ENCODE results near the gene VAV2.

- TF ChIP-seq CTCF (IDR thresholded peaks at IDR 0.05) (no peak), POLR2AphosphoS5 (IDR thresholded peaks at IDR 0.05; ENCODE audit: low read depth, low read length) (no peak), SIN3A (IDR thresholded peaks at IDR 0.05; ENCODE audit: borderline replicate concordance, insufficient read depth, low read depth, low read length) (no peak)
Measured at GRCh38 chr9:133812077-133812868, 179.9 kb downstream of the VAV2 start.
